ENCODE data around the gene MAP3K7. TPM values are rescaled to one million over a fixed set of nuclear protein-coding genes. Genes with fewer than 3 reads are reported as not detected.

Gene MAP3K7
- polyA plus RNA-seq, 1 experiment = 23.1 TPM

DNA sequence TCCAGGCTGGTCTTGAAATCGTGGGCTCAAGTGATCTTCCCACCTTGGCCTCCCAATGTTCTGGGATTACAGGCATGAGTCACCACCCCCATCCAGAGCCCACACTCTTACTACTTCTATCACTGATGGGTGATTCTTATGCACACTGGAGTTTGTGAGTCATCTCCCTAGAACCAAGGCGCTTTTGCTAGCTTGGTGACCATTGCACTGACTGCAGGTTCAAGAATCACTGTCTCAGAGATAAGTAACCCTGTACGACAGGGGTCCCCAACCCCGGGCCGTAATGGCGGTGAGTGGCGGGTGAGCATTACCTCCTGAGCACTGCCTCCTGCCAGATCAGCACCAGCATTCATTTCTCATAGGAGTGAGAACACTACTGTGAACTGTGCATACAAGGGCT is 118.8 kb downstream of the MAP3K7 start:
- CTCF ChIA-PET = no interaction called here
- TF ChIP-seq, protein P1, sequence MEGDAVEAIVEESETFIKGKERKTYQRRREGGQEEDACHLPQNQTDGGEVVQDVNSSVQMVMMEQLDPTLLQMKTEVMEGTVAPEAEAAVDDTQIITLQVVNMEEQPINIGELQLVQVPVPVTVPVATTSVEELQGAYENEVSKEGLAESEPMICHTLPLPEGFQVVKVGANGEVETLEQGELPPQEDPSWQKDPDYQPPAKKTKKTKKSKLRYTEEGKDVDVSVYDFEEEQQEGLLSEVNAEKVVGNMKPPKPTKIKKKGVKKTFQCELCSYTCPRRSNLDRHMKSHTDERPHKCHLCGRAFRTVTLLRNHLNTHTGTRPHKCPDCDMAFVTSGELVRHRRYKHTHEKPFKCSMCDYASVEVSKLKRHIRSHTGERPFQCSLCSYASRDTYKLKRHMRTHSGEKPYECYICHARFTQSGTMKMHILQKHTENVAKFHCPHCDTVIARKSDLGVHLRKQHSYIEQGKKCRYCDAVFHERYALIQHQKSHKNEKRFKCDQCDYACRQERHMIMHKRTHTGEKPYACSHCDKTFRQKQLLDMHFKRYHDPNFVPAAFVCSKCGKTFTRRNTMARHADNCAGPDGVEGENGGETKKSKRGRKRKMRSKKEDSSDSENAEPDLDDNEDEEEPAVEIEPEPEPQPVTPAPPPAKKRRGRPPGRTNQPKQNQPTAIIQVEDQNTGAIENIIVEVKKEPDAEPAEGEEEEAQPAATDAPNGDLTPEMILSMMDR (IDR thresholded peaks at IDR 0.05; ENCODE audit: insufficient read depth, low read depth, low read length) = no peak
- DNase-seq (ENCODE audit: low read depth) = no peak
- Histone ChIP-seq H3K36me3 (ENCODE audit: control insufficient read depth, insufficient read depth, low read length) (no peaks in the 10 kb centered on the region), H3K27me3 (ENCODE audit: control insufficient read depth, insufficient read depth, low read length) (peaks cover 4% of the 10 kb centered on the region; the same call in 1 of the 2 replicates), H3K4me3 (ENCODE audit: low read depth, low read length) (no peak overlapping the region)
- POLR2A ChIA-PET = no interaction called here

DNA sequence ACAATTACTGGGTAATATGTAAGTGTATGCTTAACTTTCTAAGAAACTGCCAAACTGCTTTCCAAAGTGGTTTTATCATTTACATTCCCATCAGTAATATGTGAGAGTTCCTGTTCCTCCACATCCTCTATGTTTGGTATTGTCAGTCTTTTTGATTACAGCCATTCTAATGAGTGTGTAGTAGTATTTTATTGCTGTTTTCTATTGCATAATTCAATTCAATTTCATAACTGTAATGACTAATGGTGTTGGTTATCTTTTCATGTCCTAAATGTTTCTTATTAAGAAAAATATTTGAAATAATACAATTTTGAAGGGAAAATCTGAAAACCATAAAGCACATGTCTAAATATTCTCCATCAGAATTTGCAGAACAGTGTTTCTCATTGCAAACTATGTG is 119.3 kb downstream of the MAP3K7 start:
- H3K27me3 ChIP-seq (ENCODE audit: control insufficient read depth, insufficient read depth, low read length) = 0 out of 2 replicates have a peak, but pooled peaks cover 3% of the 10 kb centered on the region
- POLR2A ChIA-PET = no interaction called here
- no peak overlapping the region for H3K4me3 ChIP-seq (ENCODE audit: low read depth, low read length)
- TF ChIP-seq, protein P1 (IDR thresholded peaks at IDR 0.05; ENCODE audit: insufficient read depth, low read depth, low read length) = no peak
- CTCF ChIA-PET = interaction anchor here (1.5 kb wide), 1 partner anchor 527 kb away, joined by 3 read pairs; no protein-coding TSS in a partner anchor
- no peak for DNase-seq (ENCODE audit: low read depth)
- H3K36me3 ChIP-seq (ENCODE audit: control insufficient read depth, insufficient read depth, low read length) = no peaks in the 10 kb centered on the region

DNA sequence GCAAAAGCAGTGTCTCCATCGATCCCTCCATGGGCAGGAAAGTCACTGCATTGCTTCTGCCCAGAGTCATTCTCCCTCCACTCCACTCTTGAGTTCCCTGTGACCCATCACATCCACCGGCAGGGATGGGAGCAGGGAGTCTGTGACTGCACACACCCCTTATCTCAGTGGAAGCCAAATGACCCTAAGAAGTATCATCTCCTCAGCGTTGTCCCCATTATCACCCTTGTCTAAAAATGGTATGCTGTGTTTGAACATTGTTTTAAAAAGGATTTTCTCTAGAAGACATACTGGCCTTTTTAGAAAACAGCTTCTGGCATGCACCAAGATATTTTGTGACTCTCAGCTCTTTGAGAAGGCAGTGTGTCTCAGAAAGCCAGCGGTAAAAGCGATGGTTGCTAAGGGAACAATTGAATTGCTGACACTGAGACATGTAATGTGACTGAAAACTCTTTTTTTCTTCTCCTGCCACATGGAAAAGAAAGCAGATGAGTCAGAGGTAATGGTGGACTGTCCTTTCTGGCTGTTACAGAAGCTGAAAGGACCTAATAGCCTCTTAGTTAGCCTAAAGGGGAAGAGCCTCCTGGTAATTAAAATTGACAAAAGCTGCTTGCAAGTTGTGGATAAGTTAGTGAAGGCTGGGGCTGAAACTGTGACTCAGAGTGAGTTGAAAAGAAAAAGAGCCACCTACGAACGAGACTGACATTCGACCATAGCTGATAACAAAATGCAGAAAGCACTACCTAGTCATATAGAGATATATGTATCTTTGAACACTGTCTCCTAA is 120.5 kb downstream of the MAP3K7 start:
- ChIA-PET POLR2A (no interaction called here), CTCF (interaction anchor here (1.4 to 2.2 kb wide), 3 partner anchors 8 to 526 kb away, joined by 3 to 5 read pairs (median 4); no protein-coding TSS in a partner anchor)
- Histone ChIP-seq H3K4me3 (ENCODE audit: low read depth, low read length) (no peak overlapping the region), H3K27me3 (ENCODE audit: control insufficient read depth, insufficient read depth, low read length) (0 out of 2 replicates have a peak, but pooled peaks cover 3% of the 10 kb centered on the region), H3K36me3 (ENCODE audit: control insufficient read depth, insufficient read depth, low read length) (no peaks in the 10 kb centered on the region)
- TF ChIP-seq, protein P1 (IDR thresholded peaks at IDR 0.05; ENCODE audit: insufficient read depth, low read depth, low read length) = no peak
- no peak for DNase-seq (ENCODE audit: low read depth)

DNA sequence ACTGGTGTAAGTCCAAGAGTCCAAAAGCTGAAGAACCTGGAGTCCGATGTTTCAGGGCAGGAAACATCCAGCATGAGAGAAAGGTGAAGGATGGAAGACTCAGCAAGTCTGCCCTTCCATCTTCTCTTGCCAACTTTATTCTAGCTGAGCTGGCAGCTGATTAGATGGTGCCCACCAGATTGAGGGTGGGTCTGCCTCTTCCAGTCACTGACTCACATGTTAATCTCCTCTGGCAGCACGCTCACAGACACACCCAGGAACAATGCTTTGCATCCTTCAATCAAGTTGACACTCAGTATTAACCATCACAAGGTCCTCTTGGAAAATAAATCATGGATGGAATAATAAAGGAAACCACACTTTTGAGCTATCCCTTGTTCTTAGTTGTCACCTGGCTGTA is 121.2 kb downstream of the MAP3K7 start:
- TF ChIP-seq, protein P1 (IDR thresholded peaks at IDR 0.05; ENCODE audit: insufficient read depth, low read depth, low read length) = no peak
- POLR2A ChIA-PET = no interaction called here
- no peak for DNase-seq (ENCODE audit: low read depth)
- Histone ChIP-seq H3K36me3 (ENCODE audit: control insufficient read depth, insufficient read depth, low read length) (no peaks in the 10 kb centered on the region), H3K4me3 (ENCODE audit: low read depth, low read length) (no peak overlapping the region), H3K27me3 (ENCODE audit: control insufficient read depth, insufficient read depth, low read length) (0 out of 2 replicates have a peak, but pooled peaks cover 3% of the 10 kb centered on the region)
- CTCF ChIA-PET = interaction anchor here (1.4 to 2.2 kb wide), 3 partner anchors 9 to 525 kb away, joined by 3 to 5 read pairs (median 4); no protein-coding TSS in a partner anchor

DNA sequence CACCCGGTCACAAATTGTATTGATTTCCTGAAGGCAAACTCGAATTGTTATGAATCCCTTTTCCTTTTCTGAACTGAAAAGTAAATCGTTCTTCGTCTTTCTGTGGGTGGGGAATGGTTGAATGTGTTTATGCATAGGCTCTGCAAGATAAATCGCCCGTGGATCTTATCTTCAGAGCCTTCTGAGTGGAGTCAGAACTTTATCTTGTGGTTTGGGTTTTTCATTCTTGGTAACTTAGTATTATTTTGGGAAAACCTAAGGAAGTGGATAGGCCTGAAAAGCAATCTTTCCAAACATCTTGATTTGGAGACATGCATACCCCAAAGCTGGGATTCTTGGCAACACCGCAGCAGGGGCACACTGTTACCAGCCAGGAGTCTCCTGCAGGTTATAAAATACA is 122.4 kb downstream of the MAP3K7 start:
- no peak overlapping the region for H3K4me3 ChIP-seq (ENCODE audit: low read depth, low read length)
- ChIA-PET POLR2A (no interaction called here), CTCF (interaction anchor here (0.7 to 2.2 kb wide), 2 partner anchors 8 to 97 kb away, joined by 4 to 5 read pairs; no protein-coding TSS in a partner anchor)
- H3K36me3 ChIP-seq (ENCODE audit: control insufficient read depth, insufficient read depth, low read length) = no peaks in the 10 kb centered on the region
- TF ChIP-seq, protein P1 (IDR thresholded peaks at IDR 0.05; ENCODE audit: insufficient read depth, low read depth, low read length) = no peak
- DNase-seq (ENCODE audit: low read depth) = no peak
- H3K27me3 ChIP-seq (ENCODE audit: control insufficient read depth, insufficient read depth, low read length) = 0 out of 2 replicates have a peak, but pooled peaks cover 1% of the 10 kb centered on the region

Data from BJ (cell line).